ENCODE results near the gene CX3CR1.

- TF ChIP-seq FOS (IDR thresholded peaks at IDR 0.05; ENCODE audit: low read depth, low read length) (no peak), CTCF (conservative IDR thresholded peaks at IDR 0.05; ENCODE audit: low read depth, low read length) (no peak)
Observed at GRCh38 chr3:39302178-39302577, 22.3 kb upstream of the CX3CR1 start.
